ENCODE measurements around the gene STARD3. TPM values are rescaled to one million over a fixed set of nuclear protein-coding genes. Genes with fewer than 3 reads are reported as not detected.

STARD3 gene
- total and polyA plus RNA-seq, 9 of the 15 experiments (the other 6 are each of a cell fraction or from before 2014, with no cell fraction given): 0.63 to 87.0 (median 46.0) TPM

DNA sequence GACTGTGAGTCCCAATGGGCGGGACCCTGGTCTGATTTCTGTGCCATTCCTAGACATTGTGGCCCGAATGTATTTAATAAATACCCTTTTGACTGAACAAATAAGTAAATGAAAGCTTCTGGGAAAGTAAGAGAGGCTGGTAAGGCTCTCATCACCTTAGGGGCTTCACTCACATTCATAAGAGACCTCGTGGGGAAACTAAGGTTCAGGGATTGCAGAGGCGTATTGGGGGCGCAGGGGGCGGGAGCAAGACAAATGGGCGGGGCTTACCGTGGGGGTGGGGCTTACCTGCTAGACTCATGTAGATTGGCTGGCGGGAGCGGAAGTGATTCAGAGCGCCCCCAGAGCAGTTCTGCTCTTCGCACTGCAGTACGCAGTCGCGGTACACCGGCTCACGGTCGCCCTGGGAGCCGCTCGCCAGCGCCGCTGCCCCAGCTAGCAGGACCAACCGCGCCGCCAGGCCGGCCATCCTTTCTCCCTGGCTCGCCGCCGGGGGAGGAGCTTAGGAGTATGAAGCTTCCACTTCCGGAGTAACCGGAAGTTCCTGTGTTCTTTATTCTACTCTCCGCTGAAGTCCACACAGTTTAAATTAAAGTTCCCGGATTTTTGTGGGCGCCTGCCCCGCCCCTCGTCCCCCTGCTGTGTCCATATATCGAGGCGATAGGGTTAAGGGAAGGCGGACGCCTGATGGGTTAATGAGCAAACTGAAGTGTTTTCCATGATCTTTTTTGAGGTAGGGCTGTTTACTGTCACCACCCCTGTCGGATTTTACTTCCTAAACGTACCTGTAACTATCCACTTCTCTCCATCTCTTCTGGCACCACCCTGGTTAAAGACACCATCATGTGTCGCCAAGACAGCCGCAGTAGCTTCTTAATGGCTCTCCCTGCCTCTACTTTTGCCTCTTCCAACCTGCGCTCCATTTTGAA lies 50.9 kb downstream of the STARD3 start, which contains the start of gene PGAP3 (continued):
- TF ChIP-seq, protein P1, sequence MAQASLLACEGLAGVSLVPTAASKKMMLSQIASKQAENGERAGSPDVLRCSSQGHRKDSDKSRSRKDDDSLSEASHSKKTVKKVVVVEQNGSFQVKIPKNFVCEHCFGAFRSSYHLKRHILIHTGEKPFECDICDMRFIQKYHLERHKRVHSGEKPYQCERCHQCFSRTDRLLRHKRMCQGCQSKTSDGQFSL (CRISPR knock-in tag; IDR thresholded peaks at IDR 0.05): no peak
- TF ChIP-seq, protein P1 (tag; IDR thresholded peaks at IDR 0.05): no peak
- TF ChIP-seq NCOA2 (IDR thresholded peaks at IDR 0.05; ENCODE audit: partially characterized antibody in 2 of 2) (no peak), SREBF2 (CRISPR knock-in tag; IDR thresholded peaks at IDR 0.05) (no peak), HIVEP1 (CRISPR knock-in tag; IDR thresholded peaks at IDR 0.05) (no peak), CHD1 (IDR thresholded peaks at IDR 0.05; ENCODE audit: low read length) (no peak), RBFOX2 (IDR thresholded peaks at IDR 0.05; ENCODE audit: low read depth, low read length) (peak; percentile 90), PHB2 (IDR thresholded peaks at IDR 0.05; ENCODE audit: low read depth) (no peak), THRAP3 (IDR thresholded peaks at IDR 0.05; ENCODE audit: borderline replicate concordance) (0 out of 2 replicates have a peak, but pooled peaks have one; percentile 20), BRCA1 (IDR thresholded peaks at IDR 0.05) (no peak), BRCA1 (CRISPR knock-in tag; IDR thresholded peaks at IDR 0.05) (no peak), KDM5B (IDR thresholded peaks at IDR 0.05; ENCODE audit: insufficient replicate concordance, low read depth, low read length) (no peak), CBX3 (IDR thresholded peaks at IDR 0.05; ENCODE audit: borderline replicate concordance in 1 of 2, low read length in 2 of 2) (0 out of 3 replicates have a peak, but pooled peaks of 1 of the 2 experiments have one; percentile 56), GTF2F1 (IDR thresholded peaks at IDR 0.05; ENCODE audit: low read depth, low read length) (no peak; the same call in 1 of the 2 replicates), POLR3G (IDR thresholded peaks at IDR 0.05; ENCODE audit: extremely low read depth, insufficient read length, insufficient replicate concordance) (no peak), ZNF347 (CRISPR knock-in tag; IDR thresholded peaks at IDR 0.05; ENCODE audit: low read depth) (no peak), PRMT5 (CRISPR knock-in tag; IDR thresholded peaks at IDR 0.05) (no peak)
- TF ChIP-seq, protein P2, sequence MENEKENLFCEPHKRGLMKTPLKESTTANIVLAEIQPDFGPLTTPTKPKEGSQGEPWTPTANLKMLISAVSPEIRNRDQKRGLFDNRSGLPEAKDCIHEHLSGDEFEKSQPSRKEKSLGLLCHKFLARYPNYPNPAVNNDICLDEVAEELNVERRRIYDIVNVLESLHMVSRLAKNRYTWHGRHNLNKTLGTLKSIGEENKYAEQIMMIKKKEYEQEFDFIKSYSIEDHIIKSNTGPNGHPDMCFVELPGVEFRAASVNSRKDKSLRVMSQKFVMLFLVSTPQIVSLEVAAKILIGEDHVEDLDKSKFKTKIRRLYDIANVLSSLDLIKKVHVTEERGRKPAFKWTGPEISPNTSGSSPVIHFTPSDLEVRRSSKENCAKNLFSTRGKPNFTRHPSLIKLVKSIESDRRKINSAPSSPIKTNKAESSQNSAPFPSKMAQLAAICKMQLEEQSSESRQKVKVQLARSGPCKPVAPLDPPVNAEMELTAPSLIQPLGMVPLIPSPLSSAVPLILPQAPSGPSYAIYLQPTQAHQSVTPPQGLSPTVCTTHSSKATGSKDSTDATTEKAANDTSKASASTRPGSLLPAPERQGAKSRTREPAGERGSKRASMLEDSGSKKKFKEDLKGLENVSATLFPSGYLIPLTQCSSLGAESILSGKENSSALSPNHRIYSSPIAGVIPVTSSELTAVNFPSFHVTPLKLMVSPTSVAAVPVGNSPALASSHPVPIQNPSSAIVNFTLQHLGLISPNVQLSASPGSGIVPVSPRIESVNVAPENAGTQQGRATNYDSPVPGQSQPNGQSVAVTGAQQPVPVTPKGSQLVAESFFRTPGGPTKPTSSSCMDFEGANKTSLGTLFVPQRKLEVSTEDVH (IDR thresholded peaks at IDR 0.05; ENCODE audit: low read depth, partially characterized antibody): peak; percentile 94
- TF ChIP-seq, protein P3, sequence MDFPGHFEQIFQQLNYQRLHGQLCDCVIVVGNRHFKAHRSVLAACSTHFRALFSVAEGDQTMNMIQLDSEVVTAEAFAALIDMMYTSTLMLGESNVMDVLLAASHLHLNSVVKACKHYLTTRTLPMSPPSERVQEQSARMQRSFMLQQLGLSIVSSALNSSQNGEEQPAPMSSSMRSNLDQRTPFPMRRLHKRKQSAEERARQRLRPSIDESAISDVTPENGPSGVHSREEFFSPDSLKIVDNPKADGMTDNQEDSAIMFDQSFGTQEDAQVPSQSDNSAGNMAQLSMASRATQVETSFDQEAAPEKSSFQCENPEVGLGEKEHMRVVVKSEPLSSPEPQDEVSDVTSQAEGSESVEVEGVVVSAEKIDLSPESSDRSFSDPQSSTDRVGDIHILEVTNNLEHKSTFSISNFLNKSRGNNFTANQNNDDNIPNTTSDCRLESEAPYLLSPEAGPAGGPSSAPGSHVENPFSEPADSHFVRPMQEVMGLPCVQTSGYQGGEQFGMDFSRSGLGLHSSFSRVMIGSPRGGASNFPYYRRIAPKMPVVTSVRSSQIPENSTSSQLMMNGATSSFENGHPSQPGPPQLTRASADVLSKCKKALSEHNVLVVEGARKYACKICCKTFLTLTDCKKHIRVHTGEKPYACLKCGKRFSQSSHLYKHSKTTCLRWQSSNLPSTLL (IDR thresholded peaks at IDR 0.05): no peak
- TF ChIP-seq, protein P4, sequence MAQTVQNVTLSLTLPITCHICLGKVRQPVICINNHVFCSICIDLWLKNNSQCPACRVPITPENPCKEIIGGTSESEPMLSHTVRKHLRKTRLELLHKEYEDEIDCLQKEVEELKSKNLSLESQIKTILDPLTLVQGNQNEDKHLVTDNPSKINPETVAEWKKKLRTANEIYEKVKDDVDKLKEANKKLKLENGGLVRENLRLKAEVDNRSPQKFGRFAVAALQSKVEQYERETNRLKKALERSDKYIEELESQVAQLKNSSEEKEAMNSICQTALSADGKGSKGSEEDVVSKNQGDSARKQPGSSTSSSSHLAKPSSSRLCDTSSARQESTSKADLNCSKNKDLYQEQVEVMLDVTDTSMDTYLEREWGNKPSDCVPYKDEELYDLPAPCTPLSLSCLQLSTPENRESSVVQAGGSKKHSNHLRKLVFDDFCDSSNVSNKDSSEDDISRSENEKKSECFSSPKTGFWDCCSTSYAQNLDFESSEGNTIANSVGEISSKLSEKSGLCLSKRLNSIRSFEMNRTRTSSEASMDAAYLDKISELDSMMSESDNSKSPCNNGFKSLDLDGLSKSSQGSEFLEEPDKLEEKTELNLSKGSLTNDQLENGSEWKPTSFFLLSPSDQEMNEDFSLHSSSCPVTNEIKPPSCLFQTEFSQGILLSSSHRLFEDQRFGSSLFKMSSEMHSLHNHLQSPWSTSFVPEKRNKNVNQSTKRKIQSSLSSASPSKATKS (CRISPR knock-in tag; IDR thresholded peaks at IDR 0.05): no peak
